GM19397 (cell line): ENCODE results near the gene CAMSAP1.
A peak's percentile ranks its signal among the peaks of the same experiment; 100 is the strongest.
"Not testable (repeated sequence)": the region's sequence is repeated elsewhere in the genome, so short reads cannot be mapped to it uniquely, and the experiment has no call there.

Experiments
- ATAC-seq: cut with Tn5 transposase; IDR thresholded peaks from one replicate; pipeline ENCODE4 v1.9.1; 2021; ENCODE audit warnings: mild to moderate bottlenecking, moderate library complexity; ENCODE audit not compliant: unreplicated experiment

The CAMSAP1 gene, protein sequence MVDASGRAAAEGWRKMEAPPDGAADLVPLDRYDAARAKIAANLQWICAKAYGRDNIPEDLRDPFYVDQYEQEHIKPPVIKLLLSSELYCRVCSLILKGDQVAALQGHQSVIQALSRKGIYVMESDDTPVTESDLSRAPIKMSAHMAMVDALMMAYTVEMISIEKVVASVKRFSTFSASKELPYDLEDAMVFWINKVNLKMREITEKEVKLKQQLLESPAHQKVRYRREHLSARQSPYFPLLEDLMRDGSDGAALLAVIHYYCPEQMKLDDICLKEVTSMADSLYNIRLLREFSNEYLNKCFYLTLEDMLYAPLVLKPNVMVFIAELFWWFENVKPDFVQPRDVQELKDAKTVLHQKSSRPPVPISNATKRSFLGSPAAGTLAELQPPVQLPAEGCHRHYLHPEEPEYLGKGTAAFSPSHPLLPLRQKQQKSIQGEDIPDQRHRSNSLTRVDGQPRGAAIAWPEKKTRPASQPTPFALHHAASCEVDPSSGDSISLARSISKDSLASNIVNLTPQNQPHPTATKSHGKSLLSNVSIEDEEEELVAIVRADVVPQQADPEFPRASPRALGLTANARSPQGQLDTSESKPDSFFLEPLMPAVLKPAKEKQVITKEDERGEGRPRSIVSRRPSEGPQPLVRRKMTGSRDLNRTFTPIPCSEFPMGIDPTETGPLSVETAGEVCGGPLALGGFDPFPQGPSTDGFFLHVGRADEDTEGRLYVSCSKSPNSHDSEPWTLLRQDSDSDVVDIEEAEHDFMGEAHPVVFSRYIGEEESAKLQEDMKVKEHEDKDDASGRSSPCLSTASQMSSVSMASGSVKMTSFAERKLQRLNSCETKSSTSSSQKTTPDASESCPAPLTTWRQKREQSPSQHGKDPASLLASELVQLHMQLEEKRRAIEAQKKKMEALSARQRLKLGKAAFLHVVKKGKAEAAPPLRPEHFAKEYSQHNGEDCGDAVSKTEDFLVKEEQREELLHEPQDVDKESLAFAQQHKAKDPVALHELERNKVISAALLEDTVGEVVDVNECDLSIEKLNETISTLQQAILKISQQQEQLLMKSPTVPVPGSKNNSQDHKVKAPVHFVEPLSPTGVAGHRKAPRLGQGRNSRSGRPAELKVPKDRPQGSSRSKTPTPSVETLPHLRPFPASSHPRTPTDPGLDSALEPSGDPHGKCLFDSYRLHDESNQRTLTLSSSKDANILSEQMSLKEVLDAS (N-terminal part only)

GRCh38 chr9:135907431-135908092, at the start of gene CAMSAP1:
TSS of gene CAMSAP1 (minus strand) at chr9:135907546. CDS start at chr9:135907159, 387 bp downstream.
- peak; percentile 79 for ATAC-seq

GRCh38 chr9:135956802-135957174, 49.4 kb upstream of the CAMSAP1 start:
- no peak for ATAC-seq

DNA sequence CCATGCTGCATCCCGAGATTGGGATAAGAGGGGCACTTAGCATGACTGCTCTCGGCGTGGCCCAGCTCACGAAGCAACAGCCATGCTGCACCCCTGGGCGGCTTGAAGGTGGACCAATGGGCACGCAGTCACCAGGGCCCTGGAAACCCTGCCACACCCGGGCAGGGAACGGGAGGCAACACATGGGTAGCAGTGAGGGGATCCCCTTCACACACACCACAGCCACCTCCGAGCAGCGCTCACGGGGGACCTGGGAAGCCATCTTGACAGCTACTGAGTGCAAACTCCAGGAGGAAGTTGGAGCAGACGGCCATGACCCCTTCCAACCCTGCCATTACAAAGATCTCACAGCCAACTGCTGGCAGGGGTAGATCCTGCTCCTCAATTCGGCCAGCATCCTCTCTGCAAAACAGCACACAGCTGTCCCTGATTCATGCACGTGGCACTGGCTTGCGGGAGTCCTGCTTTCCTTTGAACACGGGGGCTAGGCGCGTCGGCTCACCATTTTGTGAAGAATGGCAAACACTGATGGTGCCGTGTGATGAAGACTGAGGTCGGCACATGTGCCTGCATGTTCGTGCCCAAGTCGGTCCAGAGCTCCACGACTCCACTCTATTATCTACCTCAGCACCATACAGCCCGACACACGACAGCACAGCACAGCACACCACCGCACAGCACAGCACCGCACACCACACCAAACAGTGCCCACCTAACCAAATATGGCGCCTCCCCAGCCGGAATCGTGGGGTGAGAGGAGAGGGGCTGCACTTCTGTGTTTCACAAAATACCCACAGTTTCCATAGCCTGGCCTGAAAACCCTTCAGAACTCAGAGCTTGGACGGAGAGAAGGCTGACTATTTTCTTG, 48.8 kb upstream of the CAMSAP1 start:
- ATAC-seq: no peak

GRCh38 chr9:135952664-135953206, 45.4 kb upstream of the CAMSAP1 start:
- no peak for ATAC-seq

GRCh38 chr9:135951889-135952663, 44.7 kb upstream of the CAMSAP1 start:
- ATAC-seq: no peak

DNA sequence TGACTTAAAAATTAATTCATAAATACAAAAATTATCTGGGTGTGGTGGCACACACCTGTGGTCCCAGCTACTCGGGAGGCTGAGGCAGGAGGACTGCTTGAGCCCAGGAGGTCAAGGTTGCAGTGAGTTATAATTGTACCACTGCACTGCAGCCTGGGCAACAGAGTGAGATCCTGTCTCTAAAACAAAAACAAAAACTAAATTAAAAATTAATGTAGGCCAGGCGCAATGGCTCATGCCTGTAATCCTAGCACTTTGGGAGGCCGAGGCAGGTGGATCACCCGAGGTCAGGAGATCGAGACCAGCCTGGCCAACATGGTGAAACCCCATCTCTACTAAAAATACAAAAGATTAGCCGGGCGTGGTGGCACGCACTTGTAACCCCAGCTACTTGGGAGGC, 44.0 kb upstream of the CAMSAP1 start:
- not testable (repeated sequence) for ATAC-seq

GRCh38 chr9:135950841-135951240, 43.5 kb upstream of the CAMSAP1 start:
- not testable (repeated sequence) for ATAC-seq

- ATAC-seq: no peak
Measured at GRCh38 chr9:135950135-135950682, 42.9 kb upstream of the CAMSAP1 start.

GRCh38 chr9:135949501-135950134, 42.3 kb upstream of the CAMSAP1 start:
- no peak for ATAC-seq

DNA sequence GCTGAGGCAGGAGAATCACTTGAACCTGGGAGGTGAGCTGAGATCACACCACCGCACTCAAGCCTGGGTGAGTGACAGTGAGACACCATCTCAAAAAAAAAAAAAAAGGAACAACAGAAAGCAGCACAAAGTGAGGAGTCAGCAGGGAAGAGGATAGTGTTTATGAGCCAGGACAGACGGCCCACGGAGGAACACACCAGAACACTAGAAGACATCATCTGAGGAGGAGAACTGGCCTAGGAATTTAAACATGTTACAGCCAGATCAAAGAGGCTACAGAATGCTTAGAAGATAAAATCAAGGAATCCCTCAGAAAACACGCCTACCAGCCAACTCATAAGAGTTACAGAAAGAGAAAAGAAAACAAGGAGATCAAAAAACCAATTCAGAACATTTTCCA, 41.6 kb upstream of the CAMSAP1 start:
- no peak for ATAC-seq

DNA sequence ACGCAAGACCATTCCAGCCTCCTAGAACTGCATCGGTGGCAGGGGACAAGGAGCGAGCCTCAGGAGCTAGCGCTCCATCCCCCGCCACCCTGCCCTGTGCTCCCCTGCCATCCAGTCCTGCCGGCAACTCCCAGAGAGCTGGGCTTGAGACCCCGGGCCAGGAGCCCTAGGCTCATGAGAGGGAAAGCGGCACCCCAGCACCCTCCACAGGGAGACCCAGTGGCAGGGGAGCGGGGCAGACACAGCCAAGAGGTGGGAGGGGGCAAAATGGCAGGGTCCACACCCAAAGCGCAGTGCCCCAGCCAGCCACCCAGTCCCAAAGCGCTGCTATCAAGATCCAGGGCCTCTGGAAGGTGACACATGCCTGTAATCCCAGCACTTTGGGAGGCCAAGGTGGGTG, 41.1 kb upstream of the CAMSAP1 start:
- ATAC-seq: no peak

DNA sequence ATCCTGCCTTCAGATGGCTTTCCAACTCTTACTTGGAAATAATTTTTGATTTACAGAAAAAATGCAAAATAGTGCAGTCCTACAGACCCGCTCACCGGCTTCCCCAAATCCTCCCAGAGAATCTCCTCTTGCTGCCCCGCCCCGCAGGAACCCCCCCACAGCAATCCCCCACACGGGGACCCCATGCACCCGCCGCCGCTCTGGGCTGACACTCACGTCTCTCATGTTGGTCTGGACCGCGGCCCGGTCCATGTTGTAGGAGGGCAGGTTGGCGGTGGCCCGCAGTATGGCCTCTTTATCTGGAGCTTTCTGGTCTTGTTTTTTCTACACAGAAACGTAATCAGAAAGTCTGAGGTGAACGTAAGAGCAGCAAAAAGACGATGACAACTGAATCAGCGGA, 40.2 kb upstream of the CAMSAP1 start:
- no peak for ATAC-seq

- not testable (repeated sequence) for ATAC-seq
Measured at GRCh38 chr9:135947105-135947504, 39.8 kb upstream of the CAMSAP1 start.

- ATAC-seq: no peak
Measured at GRCh38 chr9:135946392-135946994, 39.1 kb upstream of the CAMSAP1 start.

GRCh38 chr9:135945969-135946368, 38.6 kb upstream of the CAMSAP1 start:
- no peak for ATAC-seq

- no peak for ATAC-seq
Measured at GRCh38 chr9:135944444-135945252, 37.3 kb upstream of the CAMSAP1 start.

- ATAC-seq: not testable (repeated sequence)
Measured at GRCh38 chr9:135943604-135944003, 36.3 kb upstream of the CAMSAP1 start.
